Cerebellar cortex (tissue), 1 donor: ENCODE results near the gene SCRN3.
"Not testable (repeated sequence)": the region's sequence is repeated elsewhere in the genome, so short reads cannot be mapped to it uniquely, and the experiment has no call there.

Experiments used
- DNase-seq: peaks from one replicate; pipeline ENCODE4 v3.0.0-alpha.2; 2015; ENCODE audit warnings: low spot score

SCRN3 gene

GRCh38 chr2:174410039-174410438, 14.5 kb downstream of the SCRN3 start:
- not testable (repeated sequence) for DNase-seq

- DNase-seq, result no peak
These were observed 16.7 kb downstream of the SCRN3 start for GRCh38 chr2:174412256-174412655.

- DNase-seq, result no peak
These were observed 32.7 kb downstream of the SCRN3 start for GRCh38 chr2:174428214-174428613.

- no peak for DNase-seq
These were observed 34.5 kb downstream of the SCRN3 start for GRCh38 chr2:174430066-174430465.

- DNase-seq, result no peak
These were observed 36.4 kb downstream of the SCRN3 start for GRCh38 chr2:174431902-174432301.

GRCh38 chr2:174436351-174436750, 40.8 kb downstream of the SCRN3 start:
- DNase-seq, result no peak

- DNase-seq, result peak; percentile 48
These were observed 42.8 kb downstream of the SCRN3 start for GRCh38 chr2:174438146-174438886.

- DNase-seq, result no peak
These were observed 43.8 kb downstream of the SCRN3 start for GRCh38 chr2:174439323-174439722.

- no peak for DNase-seq
These were observed 44.4 kb downstream of the SCRN3 start for GRCh38 chr2:174439950-174440349.

GRCh38 chr2:174442546-174443510, 47.3 kb downstream of the SCRN3 start:
- no peak for DNase-seq

- DNase-seq, result no peak
These were observed 49.2 kb downstream of the SCRN3 start for GRCh38 chr2:174444761-174445160.

GRCh38 chr2:174445248-174445647, 49.7 kb downstream of the SCRN3 start:
- no peak for DNase-seq

- no peak for DNase-seq
These were observed 51.0 kb downstream of the SCRN3 start for GRCh38 chr2:174446531-174446930.

- DNase-seq, result no peak
These were observed 53.5 kb downstream of the SCRN3 start for GRCh38 chr2:174449033-174449432.

- no peak for DNase-seq
These were observed 54.7 kb downstream of the SCRN3 start for GRCh38 chr2:174450021-174450816.

- no peak for DNase-seq
These were observed 59.0 kb downstream of the SCRN3 start for GRCh38 chr2:174454566-174454965.

GRCh38 chr2:174461221-174461620, 65.7 kb downstream of the SCRN3 start:
- no peak for DNase-seq

GRCh38 chr2:174465327-174465726, 69.8 kb downstream of the SCRN3 start:
- peak; percentile 25 for DNase-seq

- no peak for DNase-seq
These were observed 78.3 kb downstream of the SCRN3 start for GRCh38 chr2:174473796-174474195.

- no peak for DNase-seq
These were observed 82.2 kb downstream of the SCRN3 start for GRCh38 chr2:174477759-174478158.
